RPMI8226 (cell line): ENCODE data around the gene CHRNB1.

Experiments used
- DNase-seq: peaks from one replicate; pipeline ENCODE4 v3.0.0-alpha.2; 2015

The CHRNB1 gene

DNA sequence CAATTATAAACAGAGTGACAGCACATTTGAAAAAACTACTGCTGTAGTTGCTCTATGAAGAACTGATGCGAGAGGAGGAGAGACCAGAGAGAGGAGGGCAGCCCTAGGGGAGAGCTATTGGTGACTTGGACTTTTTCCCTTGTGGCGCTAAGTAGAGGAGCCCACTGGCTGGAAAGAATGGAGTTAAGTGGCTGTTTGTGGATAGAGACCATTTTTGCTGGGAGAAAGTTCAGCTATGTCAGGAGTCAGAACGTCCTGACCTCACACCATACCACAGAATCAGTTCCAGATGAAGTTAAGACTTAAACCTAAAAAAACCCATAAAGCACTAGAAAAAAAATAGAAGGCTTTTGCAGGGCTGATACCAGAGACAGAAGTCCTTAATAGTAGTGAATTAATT, 41.3 kb downstream of the CHRNB1 start:
- DNase-seq: no peak

GRCh38 chr17:7490144-7490543, 45.3 kb downstream of the CHRNB1 start:
- DNase-seq: no peak

- DNase-seq: no peak
These were observed 46.7 kb downstream of the CHRNB1 start for GRCh38 chr17:7491583-7491982.

DNA sequence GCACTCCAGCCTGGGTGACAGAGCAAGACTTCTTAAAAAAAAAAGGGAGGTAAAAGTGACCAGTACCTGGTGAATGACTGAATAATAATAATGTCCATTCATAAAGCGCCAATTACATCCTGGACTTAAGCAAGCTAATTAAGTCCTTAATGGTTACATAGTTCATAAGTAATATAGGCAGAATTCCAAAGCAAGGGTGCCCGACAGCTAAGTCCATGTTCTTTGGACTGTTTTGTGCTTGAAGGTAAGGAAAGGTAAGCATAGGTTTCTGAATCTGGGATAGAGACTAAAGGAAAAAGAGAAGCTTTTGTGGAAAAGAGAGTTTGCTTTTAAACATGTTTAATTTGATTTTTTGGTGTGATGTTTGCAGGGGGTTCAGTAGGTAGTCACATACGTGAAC, 49.1 kb downstream of the CHRNB1 start:
- no peak for DNase-seq

DNA sequence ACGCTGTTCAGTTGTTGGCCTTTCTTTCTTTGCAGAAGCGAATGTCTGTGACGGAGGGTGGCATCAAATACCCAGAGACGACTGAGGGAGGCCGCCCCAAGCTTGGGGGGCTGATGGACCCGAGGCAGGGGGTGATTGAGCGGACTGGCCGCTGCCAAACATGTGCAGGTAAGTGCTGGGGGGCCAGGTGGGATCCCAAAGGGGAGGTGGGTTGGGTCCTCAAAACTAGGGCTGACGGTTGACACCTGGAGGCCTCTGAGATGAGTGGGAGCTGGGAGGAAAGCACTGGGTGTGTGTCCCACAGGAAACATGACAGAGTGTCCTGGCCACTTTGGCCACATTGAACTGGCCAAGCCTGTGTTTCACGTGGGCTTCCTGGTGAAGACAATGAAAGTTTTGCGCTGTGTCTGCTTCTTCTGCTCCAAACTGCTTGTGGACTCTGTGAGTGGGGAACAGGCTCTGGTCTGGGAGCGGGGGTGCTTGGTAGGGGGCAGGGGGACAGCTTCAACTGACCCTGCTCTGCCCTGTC, 51.1 kb downstream of the CHRNB1 start:
- DNase-seq: no peak

GRCh38 chr17:7496470-7497183, 51.8 kb downstream of the CHRNB1 start:
- DNase-seq: no peak

DNA sequence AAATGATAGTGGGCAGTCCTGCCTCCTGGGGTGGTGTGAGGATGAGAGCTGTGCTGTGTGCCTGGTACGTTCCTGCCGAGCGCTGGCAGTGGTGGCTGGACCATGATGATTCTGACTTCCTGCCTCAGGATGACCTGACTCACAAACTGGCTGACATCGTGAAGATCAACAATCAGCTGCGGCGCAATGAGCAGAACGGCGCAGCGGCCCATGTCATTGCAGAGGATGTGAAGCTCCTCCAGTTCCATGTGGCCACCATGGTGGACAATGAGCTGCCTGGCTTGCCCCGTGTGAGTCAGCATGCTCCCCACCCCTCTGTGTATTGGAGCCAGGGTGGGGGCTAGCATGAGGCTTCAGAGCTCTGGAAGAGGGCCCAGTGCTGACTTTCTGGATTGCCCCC, 52.4 kb downstream of the CHRNB1 start:
- no peak for DNase-seq

GRCh38 chr17:7497636-7498035, 52.8 kb downstream of the CHRNB1 start:
- no peak for DNase-seq

DNA sequence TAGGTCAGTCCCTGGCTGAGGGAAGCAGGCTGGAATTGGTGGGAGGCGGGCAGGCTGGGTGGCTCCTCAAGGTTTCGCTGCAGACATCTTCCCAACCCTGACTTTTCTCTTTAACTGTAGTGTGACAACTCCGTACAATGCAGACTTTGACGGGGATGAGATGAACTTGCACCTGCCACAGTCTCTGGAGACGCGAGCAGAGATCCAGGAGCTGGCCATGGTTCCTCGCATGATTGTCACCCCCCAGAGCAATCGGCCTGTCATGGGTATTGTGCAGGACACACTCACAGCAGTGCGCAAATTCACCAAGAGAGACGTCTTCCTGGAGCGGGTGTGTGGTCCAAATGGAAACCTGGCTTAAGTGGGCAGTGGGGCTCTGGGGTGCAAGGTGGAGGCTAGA, 54.3 kb downstream of the CHRNB1 start:
- no peak for DNase-seq

DNA sequence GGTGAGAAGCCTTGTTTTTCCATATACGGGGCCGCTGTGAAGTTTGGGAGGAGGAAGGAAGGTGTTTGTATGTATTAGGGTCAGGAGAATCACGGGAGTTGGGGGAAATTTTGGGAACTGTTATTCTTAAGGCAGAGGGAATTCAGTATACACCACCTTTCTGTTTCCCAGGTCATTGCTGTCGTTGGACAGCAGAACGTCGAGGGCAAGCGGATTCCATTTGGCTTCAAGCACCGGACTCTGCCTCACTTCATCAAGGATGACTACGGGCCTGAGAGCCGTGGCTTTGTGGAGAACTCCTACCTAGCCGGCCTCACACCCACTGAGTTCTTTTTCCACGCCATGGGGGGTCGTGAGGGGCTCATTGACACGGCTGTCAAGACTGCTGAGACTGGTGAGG, 56.9 kb downstream of the CHRNB1 start:
- DNase-seq: no peak

DNA sequence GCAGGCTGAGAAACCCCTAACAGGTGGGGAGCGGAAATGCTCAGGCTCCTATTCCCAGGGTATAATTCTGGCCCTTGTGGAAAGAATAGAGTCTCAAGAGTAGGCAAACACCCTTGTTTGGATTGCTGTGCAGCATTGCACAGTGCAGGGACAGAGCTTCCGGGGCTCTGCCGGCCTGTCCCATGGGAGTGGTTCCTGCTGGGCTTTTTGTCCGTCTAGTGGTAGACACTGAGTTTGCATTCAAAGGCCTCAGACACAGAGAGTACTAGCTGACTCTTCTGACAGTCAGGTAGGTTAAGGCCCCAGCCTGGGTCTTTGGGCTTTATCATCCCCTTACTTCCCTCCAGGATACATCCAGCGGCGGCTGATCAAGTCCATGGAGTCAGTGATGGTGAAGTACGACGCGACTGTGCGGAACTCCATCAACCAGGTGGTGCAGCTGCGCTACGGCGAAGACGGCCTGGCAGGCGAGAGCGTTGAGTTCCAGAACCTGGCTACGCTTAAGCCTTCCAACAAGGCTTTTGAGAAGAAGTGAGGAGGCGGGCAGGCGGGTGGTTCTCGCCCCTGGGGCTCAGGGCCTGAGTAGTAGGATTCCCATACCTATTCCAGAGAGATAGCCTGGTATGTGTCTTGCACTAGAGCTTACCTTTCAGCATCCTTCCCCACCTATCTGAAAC, 57.4 kb downstream of the CHRNB1 start:
- DNase-seq: no peak

DNA sequence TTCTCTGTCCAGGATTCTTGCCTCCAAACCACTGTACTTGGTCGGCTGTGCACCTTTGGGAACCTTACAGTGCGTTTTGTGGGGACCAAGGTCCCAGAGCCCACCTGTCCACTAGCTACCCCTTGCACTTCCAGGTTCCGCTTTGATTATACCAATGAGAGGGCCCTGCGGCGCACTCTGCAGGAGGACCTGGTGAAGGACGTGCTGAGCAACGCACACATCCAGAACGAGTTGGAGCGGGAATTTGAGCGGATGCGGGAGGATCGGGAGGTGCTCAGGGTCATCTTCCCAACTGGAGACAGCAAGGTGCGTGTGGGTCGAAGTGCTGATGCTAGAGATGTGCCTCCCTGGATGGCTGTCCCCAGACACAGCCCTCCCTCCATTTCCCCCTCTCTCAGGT, 58.1 kb downstream of the CHRNB1 start:
- no peak for DNase-seq

DNA sequence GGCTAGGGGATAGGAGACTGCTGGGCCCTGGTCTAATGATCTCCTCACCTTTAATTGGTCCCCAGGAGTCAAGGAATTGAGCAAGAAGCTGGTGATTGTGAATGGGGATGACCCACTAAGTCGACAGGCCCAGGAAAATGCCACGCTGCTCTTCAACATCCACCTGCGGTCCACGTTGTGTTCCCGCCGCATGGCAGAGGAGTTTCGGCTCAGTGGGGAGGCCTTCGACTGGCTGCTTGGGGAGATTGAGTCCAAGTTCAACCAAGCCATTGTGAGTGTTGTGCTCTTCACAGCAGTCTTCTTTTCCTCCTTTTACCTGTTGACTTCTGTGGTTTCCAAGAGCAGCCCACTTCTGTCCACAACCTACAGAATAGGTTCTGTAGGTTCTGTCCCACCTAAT, 58.7 kb downstream of the CHRNB1 start:
- no peak for DNase-seq
